H9 (cell line): Measurements from ENCODE around the gene KRT1. TPM values are rescaled to one million over a fixed set of nuclear protein-coding genes. Genes with fewer than 3 reads are reported as not detected.

Source experiments
- DNase-seq: peaks from one replicate; pipeline ENCODE4 v3.0.0-alpha.2; 2017
- H2AFZ ChIP-seq: one replicate; pipeline ENCODE4 v1.6.1; 2013; ENCODE audit warnings: mild to moderate bottlenecking, low read length, control low read depth, moderate library complexity
- H2AK5ac ChIP-seq: 2 replicates; pipeline ENCODE4 v1.6.1; 2013; ENCODE audit warnings: low read length, control low read depth, mixed read lengths; ENCODE audit not compliant: insufficient read length
- H2BK120ac ChIP-seq: one replicate; pipeline ENCODE4 v1.6.1; 2013; ENCODE audit warnings: low read depth, mild to moderate bottlenecking, low read length, control low read depth, inconsistent platforms; ENCODE audit not compliant: poor library complexity, severe bottlenecking
- H2BK12ac ChIP-seq: 2 replicates; pipeline ENCODE4 v1.6.1; 2013; ENCODE audit warnings: low read length, control low read depth, mixed read lengths, low read depth; ENCODE audit not compliant: insufficient read length
- H2BK15ac ChIP-seq: 2 replicates; pipeline ENCODE4 v1.6.1; 2013; ENCODE audit warnings: low read depth, low read length, control low read depth
- H2BK20ac ChIP-seq: one replicate; pipeline ENCODE4 v1.6.1; 2013; ENCODE audit warnings: low read depth, mild to moderate bottlenecking, low read length, control low read depth, inconsistent platforms; ENCODE audit not compliant: poor library complexity, severe bottlenecking
- H2BK5ac ChIP-seq: 2 replicates; pipeline ENCODE4 v1.6.1; 2013; ENCODE audit warnings: low read length, control low read depth, mixed read lengths; ENCODE audit not compliant: insufficient read length
- H3K14ac ChIP-seq: 2 replicates; pipeline ENCODE4 v1.6.1; 2013; ENCODE audit warnings: low read length, control low read depth; ENCODE audit not compliant: insufficient read depth
- H3K18ac ChIP-seq: 2 replicates; pipeline ENCODE4 v1.6.1; 2013; ENCODE audit warnings: low read depth, mild to moderate bottlenecking, mixed read lengths, low read length, control low read depth; ENCODE audit not compliant: insufficient read length
- H3K23ac ChIP-seq: 2 replicates; pipeline ENCODE4 v1.6.1; 2013; ENCODE audit warnings: low read length, control low read depth, mixed read lengths, low read depth; ENCODE audit not compliant: insufficient read length
- H3K23me2 ChIP-seq: 2 replicates; pipeline ENCODE4 v1.6.1; 2013; ENCODE audit warnings: low read depth, mild to moderate bottlenecking, mixed read lengths, low read length, control low read depth; ENCODE audit not compliant: insufficient read length, poor library complexity, severe bottlenecking
- H3K27ac ChIP-seq: 2 replicates; pipeline ENCODE4 v1.5.1; 2013; ENCODE audit warnings: low read length, control low read depth, mixed read lengths, low read depth; ENCODE audit not compliant: insufficient read length
- H3K27me3 ChIP-seq: 2 replicates; pipeline ENCODE4 v1.6.1; 2013; ENCODE audit warnings: low read length, control low read depth, inconsistent platforms; ENCODE audit not compliant: insufficient read depth
- H3K4ac ChIP-seq: 2 replicates; pipeline ENCODE4 v1.6.1; 2013; ENCODE audit warnings: low read depth, mild to moderate bottlenecking, control low read depth, inconsistent platforms, low read length, moderate library complexity
- H3K4me1 ChIP-seq: 2 replicates; pipeline ENCODE4 v1.6.1; 2013; ENCODE audit warnings: low read length, control low read depth, inconsistent platforms; ENCODE audit not compliant: insufficient read depth
- H3K4me2 ChIP-seq: 2 replicates; pipeline ENCODE4 v1.6.1; 2013; ENCODE audit warnings: low read length, control low read depth, mixed read lengths; ENCODE audit not compliant: insufficient read length, insufficient read depth
- H3K56ac ChIP-seq: 2 replicates; pipeline ENCODE4 v1.6.1; 2013; ENCODE audit warnings: low read depth, mild to moderate bottlenecking, mixed read lengths, low read length, control low read depth; ENCODE audit not compliant: insufficient read length
- H3K79me1 ChIP-seq: 2 replicates; pipeline ENCODE4 v1.6.1; 2013; ENCODE audit warnings: low read depth, mild to moderate bottlenecking, moderate library complexity, low read length, control low read depth, inconsistent platforms; ENCODE audit not compliant: insufficient read depth, poor library complexity, severe bottlenecking
- H3K79me2 ChIP-seq: 2 replicates; pipeline ENCODE4 v1.6.1; 2013; ENCODE audit warnings: low read length, control low read depth, inconsistent platforms; ENCODE audit not compliant: insufficient read depth
- H3K9ac ChIP-seq: 2 replicates; pipeline ENCODE4 v1.6.1; 2013; ENCODE audit warnings: low read length, control low read depth, mixed read lengths; ENCODE audit not compliant: insufficient read length; ENCODE audit errors: extremely low read depth
- H3K9me3 ChIP-seq: one replicate; pipeline ENCODE4 v1.6.1; 2013; ENCODE audit warnings: low read depth, low read length, inconsistent platforms; ENCODE audit not compliant: control insufficient read depth
- H3T11ph ChIP-seq: one replicate; pipeline ENCODE4 v1.6.1; 2013; ENCODE audit warnings: mild to moderate bottlenecking, low read length, control low read depth, inconsistent platforms
- H4K20me1 ChIP-seq: one replicate; pipeline ENCODE4 v1.6.1; 2013; ENCODE audit not compliant: control insufficient read depth, insufficient read length, insufficient read depth
- H4K5ac ChIP-seq: 2 replicates; pipeline ENCODE4 v1.6.1; 2013; ENCODE audit warnings: low read depth, mild to moderate bottlenecking, mixed read lengths, low read length, control low read depth; ENCODE audit not compliant: insufficient read length
- H4K8ac ChIP-seq: replicated peaks from 2 replicates; pipeline ENCODE4 v1.6.1; 2013; ENCODE audit warnings: low read length, control low read depth, mixed read lengths, low read depth; ENCODE audit not compliant: insufficient read length
- H4K91ac ChIP-seq: 2 replicates; pipeline ENCODE4 v1.6.1; 2013; ENCODE audit warnings: low read depth, mild to moderate bottlenecking, moderate library complexity, mixed read lengths, low read length, control low read depth; ENCODE audit not compliant: insufficient read length
- H3K27ac Mint-ChIP-seq, 3 experiments: 2 replicates in 2 of 3; 3 replicates in 1 of 3; pipeline ENCODE4 v1.8.0; 2020 to 2021; ENCODE audit warnings: mixed read lengths in 3 of 3, mild to moderate bottlenecking in 1 of 3, moderate library complexity in 1 of 3
- H3K27me3 Mint-ChIP-seq: 2 replicates; pipeline ENCODE4 v1.8.0; 2021; ENCODE audit warnings: low read depth, mild to moderate bottlenecking, moderate library complexity, mixed read lengths
- H3K36me3 Mint-ChIP-seq, 3 experiments: 2 replicates in 2 of 3; 3 replicates in 1 of 3; pipeline ENCODE4 v1.8.0; 2020 to 2021; ENCODE audit warnings: low read depth in 3 of 3, mixed read lengths in 3 of 3; ENCODE audit not compliant: insufficient read depth in 1 of 3
- H3K4me1 Mint-ChIP-seq, 2 experiments: 2 replicates each; pipeline ENCODE4 v1.8.0; 2020; ENCODE audit warnings: mixed read lengths in 2 of 2
- H3K4me3 Mint-ChIP-seq, 2 experiments: 2 replicates in 1 of 2; 3 replicates in 1 of 2; pipeline ENCODE4 v1.8.0; 2020 to 2021; ENCODE audit warnings: mild to moderate bottlenecking in 2 of 2, mixed read lengths in 2 of 2, moderate library complexity in 1 of 2
- H3K9me3 Mint-ChIP-seq, 2 experiments: 2 replicates in 1 of 2; 3 replicates in 1 of 2; pipeline ENCODE4 v1.8.0; 2020; ENCODE audit warnings: mild to moderate bottlenecking in 2 of 2, mixed read lengths in 2 of 2, moderate library complexity in 1 of 2
- WGBS: extraction: QIAGEN DNeasy Blood & Tissue Kit; methylation state at CpG from one replicate; pipeline ENCODE4 v1.1.7; 2013; ENCODE audit warnings: missing lambda C conversion rate, low lambda C conversion rate, mixed read lengths; ENCODE audit not compliant: insufficient read length; ENCODE audit errors: extremely low coverage; 5-methylcytosine and 5-hydroxymethylcytosine counted together
- total RNA-seq: library from RNA; stranded (reverse); gene quantifications from 2 replicates; pipeline ENCODE4 v1.2.1, GENCODE V29; 2021
- TF ChIP-seq, protein P1 (sequence below): fragments of 200-600 bp; sonication (generic); conservative IDR thresholded peaks from 3 replicates; pipeline ENCODE4 v1.8.0; 2021; ENCODE audit warnings: antibody characterized with exemption, mild to moderate bottlenecking

Gene KRT1
- total RNA-seq, 1 experiment from 2014 or later, result not detected

DNA sequence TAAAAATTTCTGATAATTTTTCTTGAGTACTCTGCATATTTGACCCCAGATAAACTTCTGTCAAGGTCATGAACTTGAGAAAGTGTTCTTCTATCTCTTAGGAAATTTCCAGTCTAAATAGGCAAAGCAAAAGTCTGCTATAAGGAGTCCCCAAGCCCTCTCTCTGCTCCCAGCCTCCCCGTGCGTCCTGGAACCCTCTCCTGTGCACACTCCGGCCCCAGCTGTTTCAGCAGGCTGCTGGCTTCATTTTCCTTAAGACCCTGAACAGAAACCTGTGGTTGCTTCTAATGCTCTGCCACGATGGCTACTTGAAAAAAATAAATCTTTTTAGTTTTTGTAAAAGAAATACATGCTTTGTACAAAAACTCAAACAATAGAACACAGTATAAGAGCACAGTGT, 42.9 kb downstream of the KRT1 start:
- Histone ChIP-seq H3K23me2 (no peaks in the 10 kb centered on the region), H2AFZ (no peak overlapping the region), H2AK5ac (no peak overlapping the region), H2BK20ac (no peak overlapping the region), H3K79me2 (no peaks in the 10 kb centered on the region), H2BK12ac (no peak overlapping the region), H3K9ac (no peak overlapping the region), H4K20me1 (no peaks in the 10 kb centered on the region), H3T11ph (no peak overlapping the region), H4K5ac (no peak overlapping the region), H3K23ac (no peak overlapping the region), H3K4me2 (no peak overlapping the region), H3K18ac (no peak overlapping the region), H3K4ac (no peak overlapping the region), H3K27ac (no peak overlapping the region), H3K14ac (no peak overlapping the region), H2BK120ac (no peak overlapping the region), H2BK15ac (no peak overlapping the region), H3K27me3 (no peaks in the 10 kb centered on the region), H2BK5ac (no peak overlapping the region), H4K91ac (no peak overlapping the region), H3K4me1 (no peaks in the 10 kb centered on the region), H3K56ac (no peak overlapping the region), H3K79me1 (no peaks in the 10 kb centered on the region), H3K9me3 (no peaks in the 10 kb centered on the region), H4K8ac (no peak overlapping the region)
- TF ChIP-seq, protein P1, sequence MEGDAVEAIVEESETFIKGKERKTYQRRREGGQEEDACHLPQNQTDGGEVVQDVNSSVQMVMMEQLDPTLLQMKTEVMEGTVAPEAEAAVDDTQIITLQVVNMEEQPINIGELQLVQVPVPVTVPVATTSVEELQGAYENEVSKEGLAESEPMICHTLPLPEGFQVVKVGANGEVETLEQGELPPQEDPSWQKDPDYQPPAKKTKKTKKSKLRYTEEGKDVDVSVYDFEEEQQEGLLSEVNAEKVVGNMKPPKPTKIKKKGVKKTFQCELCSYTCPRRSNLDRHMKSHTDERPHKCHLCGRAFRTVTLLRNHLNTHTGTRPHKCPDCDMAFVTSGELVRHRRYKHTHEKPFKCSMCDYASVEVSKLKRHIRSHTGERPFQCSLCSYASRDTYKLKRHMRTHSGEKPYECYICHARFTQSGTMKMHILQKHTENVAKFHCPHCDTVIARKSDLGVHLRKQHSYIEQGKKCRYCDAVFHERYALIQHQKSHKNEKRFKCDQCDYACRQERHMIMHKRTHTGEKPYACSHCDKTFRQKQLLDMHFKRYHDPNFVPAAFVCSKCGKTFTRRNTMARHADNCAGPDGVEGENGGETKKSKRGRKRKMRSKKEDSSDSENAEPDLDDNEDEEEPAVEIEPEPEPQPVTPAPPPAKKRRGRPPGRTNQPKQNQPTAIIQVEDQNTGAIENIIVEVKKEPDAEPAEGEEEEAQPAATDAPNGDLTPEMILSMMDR, result no peak
- no peak overlapping the region for H3K4me3 Mint-ChIP-seq
- peaks cover 0 to 2% of the 10 kb centered on the region in 2 experiments; a peak in 1 of 4 replicates for H3K4me1 Mint-ChIP-seq
- no peak overlapping the region for H3K27ac Mint-ChIP-seq
- H3K27me3 Mint-ChIP-seq, result peaks cover 13% of the 10 kb centered on the region
- no CpG with 5 or more reads among the region's 4 CpGs for WGBS
- H3K36me3 Mint-ChIP-seq, result no peaks in the 10 kb centered on the region
- H3K9me3 Mint-ChIP-seq, result no peaks in the 10 kb centered on the region
- peak; percentile 19 for DNase-seq
